HG02943 (cell line): ENCODE data around the gene SCD5.

Experiments used
- ATAC-seq: cut with Tn5 transposase; IDR thresholded peaks from one replicate; pipeline ENCODE4 v1.9.1; 2021; ENCODE audit warnings: mild to moderate bottlenecking, low read depth, moderate library complexity; ENCODE audit not compliant: unreplicated experiment

The SCD5 gene

DNA sequence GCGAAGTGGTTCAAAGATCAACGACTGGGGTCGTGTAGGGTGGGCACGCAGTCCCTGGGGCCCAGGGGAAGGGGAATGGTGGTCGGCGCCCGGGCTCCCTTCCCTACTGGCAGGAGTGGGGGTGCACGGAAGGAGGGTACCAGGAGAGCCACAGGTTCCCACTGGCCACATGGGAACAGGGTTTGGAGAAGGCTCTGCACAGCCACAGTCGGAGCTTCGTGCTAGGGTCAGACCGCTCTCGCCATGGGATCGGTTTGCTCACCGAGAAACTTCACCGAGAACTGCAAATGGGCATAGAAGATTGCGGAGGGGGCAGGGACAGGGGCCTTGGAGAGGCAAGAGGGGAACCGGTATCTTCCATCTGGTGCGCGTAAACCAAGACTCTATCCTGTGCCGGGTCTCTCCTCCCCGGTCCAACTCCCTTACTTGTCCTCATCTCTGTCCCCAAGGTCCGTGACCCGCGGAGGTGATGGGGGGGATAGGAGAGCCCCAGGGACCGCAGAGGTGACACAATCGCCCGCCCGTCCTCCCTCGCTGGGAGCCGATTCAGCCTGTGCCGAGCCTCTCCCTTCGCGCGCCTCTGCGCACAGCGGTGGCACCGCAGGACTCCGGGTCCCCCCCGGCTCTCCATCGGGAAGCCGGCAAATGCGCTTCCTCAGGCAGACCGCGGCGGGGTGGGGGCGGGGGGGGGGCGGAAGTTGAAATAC, 1.0 kb downstream of the SCD5 start:
- ATAC-seq, result no peak

DNA sequence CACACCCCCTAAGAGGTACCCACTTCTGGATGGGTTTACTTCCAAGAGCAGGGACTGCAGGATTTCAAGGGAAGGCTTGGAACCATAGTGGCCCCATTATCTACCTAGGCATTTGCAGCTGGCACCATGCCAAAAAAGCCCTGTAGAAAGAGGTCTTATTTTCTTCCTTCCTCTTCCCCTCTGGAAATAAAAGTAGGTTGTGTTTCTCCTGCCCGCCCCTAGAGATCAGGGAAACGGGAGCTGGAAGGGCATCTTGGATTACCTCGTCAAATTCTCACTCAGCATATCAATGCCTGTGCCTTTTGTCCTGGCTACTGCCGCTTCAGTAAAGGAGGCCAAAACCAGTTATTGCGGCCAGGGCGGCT, 1.6 kb downstream of the SCD5 start:
- ATAC-seq, result no peak

DNA sequence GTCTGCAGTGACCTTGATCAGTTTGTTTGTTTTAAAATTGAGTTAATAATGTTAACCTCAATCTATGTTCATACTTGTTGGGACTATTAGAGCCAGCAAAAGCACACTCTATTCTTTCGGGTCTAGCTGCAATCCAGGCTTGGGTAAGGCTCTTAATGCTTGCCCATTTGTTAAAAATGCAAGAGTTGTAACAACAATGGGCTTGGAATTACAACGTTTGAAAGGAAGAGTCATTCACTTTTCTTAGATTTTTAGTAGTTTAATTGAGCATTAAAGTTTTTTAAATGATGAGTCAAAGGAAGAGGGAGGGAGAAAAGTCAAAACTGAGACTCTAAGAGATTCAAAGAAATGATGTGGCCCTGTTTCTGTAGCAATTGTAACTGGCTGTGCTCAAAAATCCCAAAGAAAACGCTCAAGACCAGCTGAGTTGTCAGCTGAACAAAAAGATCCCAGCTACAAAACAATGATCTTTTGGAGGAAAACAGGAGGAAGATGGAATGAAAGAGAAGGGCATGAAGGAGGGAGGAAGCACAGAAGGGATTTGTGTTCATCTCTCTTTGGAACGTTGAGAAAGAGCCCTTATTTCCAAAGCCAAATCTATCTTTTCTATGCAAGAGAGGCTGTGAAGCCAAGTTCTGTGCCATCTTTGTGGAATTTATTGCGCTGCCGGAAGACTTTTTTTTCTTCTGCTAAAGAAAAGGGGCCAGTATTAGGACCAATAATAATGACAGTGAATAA, 5.5 kb downstream of the SCD5 start:
- no peak for ATAC-seq

DNA sequence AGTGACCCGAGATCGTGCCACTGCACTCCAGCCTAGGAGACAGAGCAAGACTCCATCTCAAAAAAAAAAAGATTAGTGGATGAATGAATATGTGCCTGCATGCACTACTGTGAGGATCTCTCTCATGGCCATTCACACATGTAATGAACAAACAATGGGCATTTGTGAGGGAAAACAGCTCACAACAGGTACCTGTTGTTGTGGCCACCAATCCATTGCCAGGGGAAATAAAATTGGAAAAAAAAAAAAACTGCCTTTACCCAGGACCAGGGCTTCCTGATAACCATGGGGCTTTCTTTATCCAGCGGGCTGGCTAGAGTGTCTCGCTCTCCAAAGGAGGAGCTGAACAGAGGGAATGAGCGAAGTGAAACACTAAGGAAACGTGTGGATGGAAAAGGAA, 7.4 kb downstream of the SCD5 start:
- ATAC-seq, result no peak

DNA sequence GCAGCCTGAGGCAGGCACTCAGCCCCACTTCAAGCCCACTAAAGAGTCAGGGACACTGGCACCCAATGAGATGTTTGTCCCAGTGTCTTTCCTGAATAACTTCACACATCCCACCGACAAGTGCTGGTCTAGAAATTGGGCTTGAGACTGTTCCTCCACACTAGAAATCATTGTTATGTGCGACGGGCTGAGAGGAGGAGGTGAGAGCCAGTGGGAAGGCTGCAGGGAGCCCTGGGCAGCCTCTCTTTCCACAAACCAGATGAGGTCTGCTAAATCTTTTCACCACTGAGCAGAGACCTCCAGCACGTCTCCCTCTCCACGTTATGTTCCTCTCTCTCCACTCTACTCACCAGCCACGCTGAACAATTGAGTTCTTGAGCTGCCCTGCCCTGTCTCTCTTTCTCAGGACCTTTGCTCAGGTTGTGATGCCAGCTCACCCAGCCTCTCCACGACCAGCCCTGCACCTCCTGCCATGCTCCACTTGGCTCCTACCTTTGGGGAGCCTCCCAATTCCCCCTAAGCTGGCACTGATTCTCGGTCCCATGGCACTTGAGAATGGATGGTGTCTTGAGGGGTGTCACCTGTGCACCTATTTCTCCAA, 8.4 kb downstream of the SCD5 start:
- no peak for ATAC-seq

DNA sequence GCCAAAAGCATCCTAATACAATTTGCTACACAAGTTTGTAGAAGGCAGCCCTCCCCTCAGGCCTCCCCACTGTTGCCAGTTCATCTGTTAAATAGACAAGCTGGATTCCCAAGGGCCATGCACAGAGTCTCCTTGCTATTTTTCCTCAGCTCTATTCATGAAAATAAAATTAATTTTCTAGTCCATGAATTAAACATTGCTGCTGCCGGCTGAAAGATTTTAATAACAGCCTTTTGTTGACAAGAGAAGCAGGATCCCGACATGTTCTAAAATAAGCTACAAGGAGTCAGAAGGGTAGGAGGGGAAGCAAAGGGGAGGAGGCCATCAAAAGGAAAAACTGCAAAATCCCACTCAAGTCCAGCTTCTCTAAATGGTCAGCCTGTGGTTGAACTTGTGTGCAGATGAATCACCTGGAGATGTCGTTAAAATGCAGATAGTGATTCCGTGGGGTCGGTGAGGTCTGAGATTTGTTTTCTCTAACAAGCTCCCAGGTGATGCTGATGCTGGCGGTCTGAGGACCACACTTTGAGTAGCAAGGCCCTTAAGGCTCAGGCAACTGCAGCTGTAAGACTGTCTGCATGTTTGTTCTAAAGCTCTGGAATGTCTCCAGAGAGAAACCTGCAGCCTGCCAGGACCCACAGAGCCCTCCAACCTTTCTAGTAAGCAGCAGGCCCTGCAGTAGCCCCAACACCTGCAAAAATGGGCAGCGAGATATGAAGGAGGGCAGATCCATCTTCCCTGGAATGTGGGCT, 9.4 kb downstream of the SCD5 start:
- no peak for ATAC-seq

DNA sequence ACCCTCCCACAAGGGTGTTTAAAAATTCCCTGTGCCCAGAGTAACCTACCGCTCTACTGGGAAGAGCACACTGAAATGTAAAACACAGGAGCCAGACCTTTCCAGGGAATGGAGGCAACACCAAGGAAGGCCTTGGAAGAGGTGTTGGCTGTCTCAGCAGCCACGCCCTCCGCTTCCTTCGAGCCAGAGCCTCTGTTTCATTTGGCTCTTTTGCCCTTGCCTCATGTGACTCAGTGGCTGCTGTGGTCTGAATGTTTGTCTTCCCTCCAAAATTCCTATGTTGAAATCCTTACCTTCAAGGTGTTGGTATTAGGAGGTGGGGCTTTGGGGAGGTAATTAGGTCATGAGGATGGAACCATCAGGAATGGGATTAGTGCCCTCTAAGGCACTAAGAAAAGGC, 11.3 kb downstream of the SCD5 start:
- no peak for ATAC-seq

DNA sequence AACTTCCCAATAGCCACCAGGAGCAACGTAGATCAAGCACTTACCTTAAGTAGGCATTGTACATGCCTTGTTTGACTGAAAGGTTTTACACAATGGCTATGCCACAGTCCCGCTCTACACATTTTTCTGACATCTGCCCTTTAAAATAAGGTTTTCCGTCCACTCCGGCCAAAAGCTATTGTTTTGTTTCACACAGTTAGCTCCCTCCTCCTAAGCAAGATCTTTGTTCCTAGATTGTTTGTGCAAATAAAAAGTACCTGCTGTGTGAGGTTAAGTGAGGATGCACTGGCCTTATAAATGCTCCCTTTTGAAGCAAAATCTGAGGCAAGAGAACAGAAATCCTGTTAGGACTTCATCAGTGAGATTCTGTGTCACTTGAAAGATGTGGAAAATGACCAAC, 11.8 kb downstream of the SCD5 start:
- ATAC-seq, result no peak

DNA sequence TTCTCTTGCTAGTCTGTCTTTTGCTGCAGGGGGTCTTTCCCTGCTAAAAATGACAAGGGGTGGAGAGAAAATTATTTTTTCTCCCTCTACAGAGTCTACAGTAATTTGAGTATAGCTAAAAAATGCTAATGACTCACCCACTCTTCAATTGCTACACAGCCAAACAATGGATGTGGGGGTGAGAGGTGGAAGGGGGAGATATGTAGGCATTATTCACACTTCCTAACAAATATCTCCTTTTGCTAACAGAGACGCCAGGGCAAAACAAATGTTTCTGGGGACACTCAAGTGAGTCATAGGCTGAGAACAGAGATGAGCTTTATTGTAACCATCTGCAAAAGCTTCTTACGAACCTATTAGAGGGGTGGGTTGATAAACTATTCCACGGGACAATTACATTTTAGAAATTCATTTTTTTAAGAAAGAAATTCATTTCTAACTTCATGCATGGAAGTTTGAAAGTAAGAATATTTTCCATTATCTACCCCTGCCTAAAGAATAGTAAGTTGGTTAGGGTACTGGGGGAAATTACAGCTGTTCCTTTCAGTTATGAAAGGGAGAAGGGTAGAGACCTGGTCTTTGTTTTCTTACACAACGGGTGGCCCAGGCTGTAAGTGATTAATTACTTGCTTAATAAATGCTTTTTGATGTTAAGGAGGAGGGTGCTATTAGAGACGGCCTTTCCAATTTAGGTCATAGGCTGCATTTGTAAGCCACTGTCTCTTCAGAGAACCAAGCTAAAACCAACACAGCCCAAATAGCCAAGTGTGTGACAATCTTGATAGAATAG, 12.8 kb downstream of the SCD5 start:
- no peak for ATAC-seq

DNA sequence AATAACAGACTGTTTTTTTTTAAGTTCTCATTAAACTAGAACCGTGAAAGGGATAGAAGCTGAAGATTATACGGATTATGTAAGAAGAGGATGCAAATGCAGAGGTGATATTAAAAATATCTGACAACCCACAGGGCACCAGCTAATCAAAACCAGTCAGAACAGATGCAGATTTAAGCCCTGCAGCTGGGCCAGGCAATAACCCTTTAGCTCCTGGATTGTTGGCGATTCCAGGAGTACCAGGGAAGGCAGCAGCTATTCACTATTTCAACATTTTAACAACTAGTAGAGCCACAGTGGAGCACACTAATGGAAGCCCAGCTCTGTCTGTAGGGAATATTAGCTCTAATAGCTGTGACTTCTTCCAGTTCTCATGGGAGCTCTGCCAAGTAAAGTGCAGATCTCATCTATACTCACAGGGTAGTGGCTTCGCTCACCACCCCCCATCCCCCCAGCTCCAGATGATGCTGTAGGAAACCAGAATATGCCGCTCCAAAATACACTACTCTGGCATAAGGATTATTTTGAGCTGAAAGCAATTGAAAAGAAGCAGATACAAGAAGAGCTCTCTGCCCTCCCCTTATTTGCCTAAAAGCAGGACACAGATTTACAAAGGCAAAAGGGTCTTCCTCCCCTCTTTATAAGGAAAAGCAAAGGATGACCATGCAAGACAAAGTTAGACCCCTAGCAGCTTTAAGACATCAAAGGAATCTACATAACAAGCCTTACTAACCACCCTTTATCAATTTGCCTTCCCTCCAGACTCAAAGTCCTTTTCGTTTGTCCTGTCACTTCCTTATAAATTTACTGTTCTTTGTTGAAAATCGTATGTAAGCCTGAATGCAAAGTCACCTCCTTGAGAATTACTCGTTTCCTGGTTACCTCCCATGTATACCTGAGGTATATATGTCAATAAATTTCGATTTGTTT, 13.7 kb downstream of the SCD5 start:
- ATAC-seq, result no peak

DNA sequence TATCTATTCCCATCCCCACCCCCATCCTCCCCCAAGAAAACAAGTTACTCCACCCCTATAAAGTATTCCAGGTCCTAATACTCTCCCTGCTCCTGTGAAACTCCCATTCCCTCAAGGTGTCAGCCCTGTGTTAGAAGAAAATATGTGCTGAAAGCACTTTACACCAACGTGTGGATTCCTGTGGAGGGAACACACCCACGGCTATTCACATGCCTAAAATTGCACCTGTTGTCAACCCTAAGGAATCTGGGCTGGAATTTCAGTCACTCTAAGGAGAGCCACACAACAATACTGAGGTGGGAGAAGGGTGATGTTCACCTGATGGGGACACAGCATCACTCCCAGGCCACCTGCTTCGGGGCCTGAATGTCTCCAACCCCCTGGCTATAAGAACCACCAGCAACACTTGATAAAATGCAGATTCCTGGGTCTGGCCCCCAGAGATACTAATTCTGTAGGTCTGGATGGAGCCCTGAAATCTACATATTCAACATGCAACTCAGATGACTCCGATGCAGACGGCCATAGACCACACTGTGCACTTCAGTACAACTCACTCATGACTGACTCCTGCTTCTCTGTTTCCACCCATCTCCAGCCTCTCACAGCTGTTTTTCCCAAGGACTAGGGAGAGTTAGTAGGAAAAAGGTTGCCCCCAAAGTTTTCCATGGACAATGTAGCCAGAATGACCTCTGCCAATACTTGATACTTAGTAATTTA, 15.8 kb downstream of the SCD5 start:
- ATAC-seq, result no peak

DNA sequence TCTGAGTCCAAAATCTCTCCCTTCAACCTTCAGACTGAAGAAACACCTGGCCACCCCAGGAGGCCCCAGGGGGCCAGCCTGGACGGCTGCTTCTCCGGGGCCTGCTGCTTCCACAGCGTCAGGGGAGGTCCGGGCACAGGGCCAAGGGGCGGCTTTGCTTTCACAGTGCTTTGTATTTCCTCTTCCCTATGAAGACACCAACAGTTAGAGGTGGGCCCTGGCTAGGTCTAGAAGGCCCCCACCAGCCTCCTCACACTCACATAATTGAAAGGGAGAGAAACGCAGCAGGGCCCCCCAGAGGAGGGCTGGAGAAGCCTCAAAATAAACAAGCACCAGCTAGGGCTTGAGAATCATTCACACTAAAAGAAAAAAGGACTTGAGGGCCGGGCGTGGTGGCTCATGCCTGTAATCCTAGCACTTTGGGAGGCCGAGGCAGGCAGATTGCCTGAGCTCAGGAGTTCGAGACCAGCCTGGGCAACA, 17.8 kb downstream of the SCD5 start:
- no peak for ATAC-seq

DNA sequence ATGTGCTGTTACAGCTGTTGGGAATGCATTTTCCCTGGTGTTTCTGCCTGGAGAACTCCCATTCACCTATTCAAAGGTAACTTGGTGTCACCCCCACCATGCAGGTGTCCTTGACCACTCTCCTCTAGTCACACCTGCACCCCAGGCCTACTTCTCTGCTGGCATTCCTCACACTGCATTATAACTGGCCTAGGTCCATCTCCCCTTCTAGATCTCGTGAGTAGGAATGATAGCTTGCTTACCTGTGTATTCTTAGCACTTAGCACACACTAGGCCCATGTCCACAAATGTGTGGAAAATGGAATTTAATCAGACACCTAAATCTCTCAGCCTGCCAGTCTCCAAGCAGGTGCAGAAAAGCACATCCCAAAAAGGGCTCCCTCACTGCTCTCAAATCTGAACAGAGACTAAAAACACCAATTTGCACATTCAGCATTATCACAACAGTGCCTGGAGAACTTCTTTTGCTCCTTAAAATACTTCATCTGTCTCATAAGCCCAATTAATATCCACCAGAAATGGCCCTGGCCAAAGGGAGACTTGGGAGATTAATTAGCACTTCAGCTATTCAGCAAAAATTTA, 18.3 kb downstream of the SCD5 start:
- no peak for ATAC-seq

DNA sequence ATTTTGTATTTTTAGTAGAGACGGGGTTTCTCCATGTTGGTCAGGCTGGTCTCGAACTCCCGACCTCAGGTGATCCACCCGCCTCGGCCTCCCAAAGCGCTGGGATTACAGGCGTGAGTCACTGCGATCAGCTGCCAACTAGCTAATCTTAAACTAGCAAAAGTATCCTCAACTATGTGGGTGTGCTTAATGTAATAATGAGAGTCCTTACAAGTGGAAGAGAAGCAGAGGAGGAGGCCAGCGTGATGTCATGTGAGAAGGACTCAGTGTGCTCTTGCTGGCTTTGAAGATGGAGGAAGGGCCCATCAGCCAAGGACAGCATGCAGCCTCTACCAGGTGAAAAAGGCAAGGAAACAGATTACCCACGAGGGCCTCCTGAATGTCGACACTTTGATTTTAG, 19.6 kb downstream of the SCD5 start:
- no peak for ATAC-seq

DNA sequence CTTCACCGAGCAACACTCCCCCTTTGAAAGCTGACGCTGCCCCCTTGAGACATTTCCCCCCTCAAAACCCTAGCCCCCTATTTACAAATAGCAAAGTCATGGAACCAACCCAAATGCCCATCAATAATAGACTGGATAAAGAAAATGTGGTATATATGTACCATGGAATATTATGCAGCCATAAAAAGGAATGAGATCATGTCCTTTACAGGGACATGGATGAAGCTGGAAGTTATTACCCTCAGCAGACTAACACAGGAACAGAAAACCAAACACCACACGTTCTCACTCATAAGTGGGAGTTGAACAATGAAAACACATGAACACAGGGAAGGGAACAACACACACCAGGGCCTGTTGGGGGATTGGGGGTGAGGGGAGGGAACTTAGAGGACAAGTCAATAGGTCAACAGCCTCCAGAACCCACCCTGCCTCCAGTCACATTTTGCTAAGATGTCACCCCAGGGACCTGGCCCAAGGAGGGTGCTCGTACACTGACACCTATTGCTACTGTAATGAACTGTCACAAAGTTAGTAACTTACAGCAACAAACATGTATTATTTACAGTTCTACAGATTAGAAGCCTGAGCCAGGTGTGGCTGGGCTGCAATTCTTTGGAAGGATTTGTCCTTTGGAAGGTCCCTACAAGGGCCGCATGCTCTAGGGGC, 20.6 kb downstream of the SCD5 start:
- ATAC-seq, result no peak

DNA sequence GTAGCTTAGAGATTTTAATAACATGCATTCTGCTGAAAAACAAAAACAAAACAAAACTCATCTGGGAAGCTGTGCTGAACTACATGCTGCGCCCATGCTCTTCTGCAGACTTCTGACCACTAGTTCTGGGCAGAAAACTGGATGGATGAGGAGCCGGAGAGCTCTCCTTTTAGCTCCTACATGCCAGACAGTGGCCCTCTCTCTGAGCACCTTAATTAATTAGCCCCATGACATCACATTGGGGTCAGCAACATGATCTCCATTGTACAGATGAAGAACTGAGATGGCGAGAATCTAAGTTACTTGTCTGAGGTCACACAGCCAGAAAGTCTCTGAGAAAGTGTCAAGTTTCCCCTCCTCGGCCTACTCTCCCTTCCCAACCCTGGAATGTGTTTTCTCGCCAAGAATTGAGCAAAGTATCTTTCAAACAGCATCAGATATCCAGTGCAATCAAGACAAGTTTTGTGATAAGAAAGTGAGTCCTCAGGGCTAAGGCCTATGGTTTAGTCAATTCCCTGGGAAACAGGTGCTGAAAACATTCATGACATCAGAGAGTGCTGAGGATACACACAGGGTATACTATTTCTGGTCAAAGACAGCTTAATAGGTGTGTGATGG, 21.6 kb downstream of the SCD5 start:
- ATAC-seq, result no peak

DNA sequence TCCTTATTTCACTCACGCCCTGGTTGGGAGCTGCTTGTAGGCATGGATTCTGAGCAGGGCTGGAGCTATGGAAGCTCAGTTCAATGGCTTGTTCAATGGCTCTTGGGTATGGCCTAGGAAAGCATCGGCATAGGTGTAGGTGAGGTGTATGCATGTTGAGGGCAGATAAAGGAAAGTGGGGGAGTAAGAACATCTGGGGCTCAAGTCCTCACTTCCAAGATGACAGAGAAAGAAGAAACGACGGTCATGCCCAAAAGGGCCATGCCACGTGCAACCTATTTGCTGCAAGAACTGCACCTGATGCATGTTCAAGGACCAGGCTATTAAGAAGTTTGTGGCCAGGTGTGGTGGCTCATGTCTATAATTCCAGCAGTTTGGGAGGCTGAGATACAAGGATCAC, 23.4 kb downstream of the SCD5 start:
- ATAC-seq, result no peak
